ENCODE results near the gene IDH3B. TPM values are rescaled to one million over a fixed set of nuclear protein-coding genes. Genes with fewer than 3 reads are reported as not detected.
A peak's percentile ranks its signal among the peaks of the same experiment; 100 is the strongest.

IDH3B gene
- polyA plus RNA-seq (2012; ENCODE audit: missing spikeins): 95.7 TPM

- TF ChIP-seq POLR2AphosphoS5 (IDR thresholded peaks at IDR 0.05; ENCODE audit: low read depth, low read length) (peak; percentile 96), TAF1 (IDR thresholded peaks at IDR 0.05; ENCODE audit: borderline replicate concordance, low read depth, low read length) (peak; percentile 92), POLR2A (IDR thresholded peaks at IDR 0.05; ENCODE audit: low read depth, low read length) (peak; percentile 94)
- DNase-seq (ENCODE audit: insufficient read length): peak; percentile 89
- FAIRE-seq: peak; percentile 96
Measured at GRCh38 chr20:2663887-2664719, at the start of gene IDH3B. IDH3B (minus strand) TSS chr20:2664216; CDS start chr20:2664188, 28 bp downstream.

- FAIRE-seq: no peak
- TF ChIP-seq POLR2A (IDR thresholded peaks at IDR 0.05; ENCODE audit: low read depth, low read length) (no peak), POLR2AphosphoS5 (IDR thresholded peaks at IDR 0.05; ENCODE audit: low read depth, low read length) (no peak), TAF1 (IDR thresholded peaks at IDR 0.05; ENCODE audit: borderline replicate concordance, low read depth, low read length) (no peak)
- DNase-seq (ENCODE audit: insufficient read length): no peak
Measured at GRCh38 chr20:2713285-2713684, 49.3 kb upstream of the IDH3B start.

DNA sequence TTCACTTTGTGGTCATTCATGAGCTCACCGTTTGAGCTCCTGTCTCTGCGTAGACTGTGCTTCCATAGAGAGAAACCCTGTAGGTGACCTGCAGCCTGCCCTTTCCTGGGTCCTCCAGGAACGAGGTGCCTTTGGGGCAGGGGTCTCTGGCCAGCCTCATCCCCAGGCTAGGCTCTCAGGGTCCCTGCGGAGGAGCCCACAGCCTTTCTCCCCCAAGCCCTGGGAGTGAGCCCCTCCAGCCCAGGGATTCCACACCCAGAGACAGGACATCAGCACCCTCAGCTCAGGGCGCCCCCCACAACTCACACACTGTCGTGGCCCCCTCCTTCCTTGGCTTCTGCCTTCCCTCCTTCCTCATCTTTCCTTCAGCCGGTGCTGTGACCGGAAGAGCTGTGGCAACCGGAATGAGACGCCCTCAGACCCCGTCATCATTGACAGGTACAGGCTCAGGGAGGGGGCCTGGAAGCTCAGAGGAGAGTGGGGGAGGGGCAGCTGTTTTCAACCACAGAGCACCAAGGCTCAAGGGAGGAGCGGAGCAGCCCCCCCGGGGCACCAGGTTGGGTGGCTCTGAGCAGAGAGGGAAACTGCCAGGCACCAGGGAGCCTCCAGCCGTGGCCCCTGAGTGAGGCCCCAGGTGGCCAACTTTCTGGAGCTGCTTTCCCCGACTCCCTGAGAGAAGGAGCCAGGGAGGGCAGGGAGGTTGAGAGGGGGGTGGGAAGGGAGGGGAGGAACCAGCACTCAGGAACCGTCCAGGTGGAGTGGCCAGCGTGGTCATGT, 45.4 kb upstream of the IDH3B start:
- DNase-seq (ENCODE audit: insufficient read length) (no peak), FAIRE-seq (no peak)
- no peak for TF ChIP-seq TAF1 (IDR thresholded peaks at IDR 0.05; ENCODE audit: borderline replicate concordance, low read depth, low read length)
- no peak for TF ChIP-seq POLR2A (IDR thresholded peaks at IDR 0.05; ENCODE audit: low read depth, low read length)
- TF ChIP-seq POLR2AphosphoS5 (IDR thresholded peaks at IDR 0.05; ENCODE audit: low read depth, low read length): no peak

- TF ChIP-seq TAF1 (IDR thresholded peaks at IDR 0.05; ENCODE audit: borderline replicate concordance, low read depth, low read length): no peak
- no peak for TF ChIP-seq POLR2A (IDR thresholded peaks at IDR 0.05; ENCODE audit: low read depth, low read length)
- TF ChIP-seq POLR2AphosphoS5 (IDR thresholded peaks at IDR 0.05; ENCODE audit: low read depth, low read length): no peak
- DNase-seq (ENCODE audit: insufficient read length) (no peak), FAIRE-seq (no peak)
Measured at GRCh38 chr20:2708665-2709064, 44.6 kb upstream of the IDH3B start.

GRCh38 chr20:2708073-2708415, 44.0 kb upstream of the IDH3B start:
- TF ChIP-seq TAF1 (IDR thresholded peaks at IDR 0.05; ENCODE audit: borderline replicate concordance, low read depth, low read length) (no peak), POLR2A (IDR thresholded peaks at IDR 0.05; ENCODE audit: low read depth, low read length) (no peak), POLR2AphosphoS5 (IDR thresholded peaks at IDR 0.05; ENCODE audit: low read depth, low read length) (no peak)

GRCh38 chr20:2707353-2708072, 43.5 kb upstream of the IDH3B start:
- TF ChIP-seq POLR2A (IDR thresholded peaks at IDR 0.05; ENCODE audit: low read depth, low read length) (no peak), POLR2AphosphoS5 (IDR thresholded peaks at IDR 0.05; ENCODE audit: low read depth, low read length) (no peak), TAF1 (IDR thresholded peaks at IDR 0.05; ENCODE audit: borderline replicate concordance, low read depth, low read length) (no peak)
- DNase-seq (ENCODE audit: insufficient read length) (no peak), FAIRE-seq (no peak)

More at GRCh38 chr20:2708073-2708415, 44.0 kb upstream of the IDH3B start:
- FAIRE-seq (no peak), DNase-seq (ENCODE audit: insufficient read length) (no peak)

GRCh38 chr20:2706688-2707352, 42.8 kb upstream of the IDH3B start:
- no peak for FAIRE-seq
- TF ChIP-seq POLR2A (IDR thresholded peaks at IDR 0.05; ENCODE audit: low read depth, low read length) (no peak), TAF1 (IDR thresholded peaks at IDR 0.05; ENCODE audit: borderline replicate concordance, low read depth, low read length) (no peak), POLR2AphosphoS5 (IDR thresholded peaks at IDR 0.05; ENCODE audit: low read depth, low read length) (no peak)

GRCh38 chr20:2705931-2706645, 42.1 kb upstream of the IDH3B start:
- DNase-seq (ENCODE audit: insufficient read length): no peak
- no peak for TF ChIP-seq TAF1 (IDR thresholded peaks at IDR 0.05; ENCODE audit: borderline replicate concordance, low read depth, low read length)
- no peak for TF ChIP-seq POLR2AphosphoS5 (IDR thresholded peaks at IDR 0.05; ENCODE audit: low read depth, low read length)
- no peak for TF ChIP-seq POLR2A (IDR thresholded peaks at IDR 0.05; ENCODE audit: low read depth, low read length)
- FAIRE-seq: no peak

More at GRCh38 chr20:2706688-2707352, 42.8 kb upstream of the IDH3B start:
- DNase-seq (ENCODE audit: insufficient read length): no peak

DNA sequence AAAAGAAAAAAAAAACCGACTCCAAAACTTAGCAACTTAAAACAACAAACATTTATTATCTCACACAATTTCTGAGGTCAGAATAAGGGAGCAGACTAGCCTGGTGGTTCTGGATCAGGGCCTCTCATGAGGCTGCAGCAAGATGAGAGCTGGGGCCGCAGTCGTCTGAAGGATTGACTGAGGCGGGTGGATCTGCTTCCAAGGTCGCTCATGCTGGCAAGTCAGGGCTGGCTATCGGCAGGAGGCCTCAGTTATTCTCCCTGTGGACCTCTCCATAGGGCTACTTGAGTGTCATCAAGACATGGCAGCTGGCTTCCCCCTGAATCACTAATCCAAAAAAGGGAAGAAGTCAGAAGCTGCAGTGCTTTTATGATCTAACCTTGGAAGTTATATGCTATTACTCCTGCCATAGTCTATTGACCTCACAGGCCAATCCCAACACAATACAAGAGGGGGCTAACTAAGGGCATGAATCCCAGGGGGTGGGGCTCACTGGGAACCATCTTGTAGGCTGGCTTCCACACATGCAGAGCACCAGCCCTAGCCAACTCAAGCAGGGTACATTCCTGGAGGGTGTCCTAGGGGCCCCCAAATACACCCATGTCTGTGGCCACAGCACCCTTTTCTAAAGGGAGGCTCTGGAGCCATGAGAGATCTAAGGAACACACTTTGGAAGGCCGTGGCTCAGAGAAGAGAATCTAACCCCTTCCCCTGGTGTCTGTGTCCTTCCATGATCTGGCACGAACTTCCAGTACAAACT, 39.9 kb upstream of the IDH3B start:
- no peak for TF ChIP-seq POLR2AphosphoS5 (IDR thresholded peaks at IDR 0.05; ENCODE audit: low read depth, low read length)
- no peak for TF ChIP-seq TAF1 (IDR thresholded peaks at IDR 0.05; ENCODE audit: borderline replicate concordance, low read depth, low read length)
- TF ChIP-seq POLR2A (IDR thresholded peaks at IDR 0.05; ENCODE audit: low read depth, low read length): no peak
- no peak for FAIRE-seq
- no peak for DNase-seq (ENCODE audit: insufficient read length)
